CD4-positive, alpha-beta T cell (primary cell): ENCODE measurements around the gene CEBPB. TPM values are rescaled to one million over a fixed set of nuclear protein-coding genes. Genes with fewer than 3 reads are reported as not detected.

Source experiments
- ATAC-seq: fragments of 200-7000 bp; cut with Tn5 transposase; one replicate; pipeline ENCODE4 v1.10.0; 2022; ENCODE audit warnings: mild to moderate bottlenecking; ENCODE audit not compliant: poor library complexity
- CTCF ChIA-PET: fragments of 350-600 bp; sonication (Branson Sonifier 250); formaldehyde crosslinking; loops from one replicate; lab custom pipeline; 2021; ENCODE audit warnings: antibody characterized with exemption, inconsistent platforms; lab: Charles Lee
- POLR2A ChIA-PET: fragments of 350-600 bp; sonication (Branson Sonifier 250); formaldehyde crosslinking; loops from one replicate; lab custom pipeline; 2021; ENCODE audit warnings: antibody characterized with exemption, inconsistent platforms; lab: Charles Lee
- DNase-seq, 14 experiments: peaks; one replicate each; pipeline ENCODE4 v3.0.0-alpha.2; 2013 to 2020; ENCODE audit warnings: mixed read lengths in 2 of 14
- H3K27ac ChIP-seq, 2 donors: one replicate each; pipeline versions ENCODE4 v1.5.1 to v1.7.0; 2013; ENCODE audit warnings: low read length in 2 of 2, low read depth in 1 of 2, mild to moderate bottlenecking in 1 of 2
- H3K27me3 ChIP-seq, 2 experiments: 1 replicate in 1 of 2; 2 replicates in 1 of 2; pipeline versions ENCODE4 v1.6.1 to v1.7.0; 2013; ENCODE audit warnings: low read length in 2 of 2, control low read depth in 1 of 2, mild to moderate bottlenecking in 1 of 2, moderate library complexity in 1 of 2; ENCODE audit not compliant: insufficient read depth in 2 of 2, control insufficient read depth in 1 of 2
- H3K36me3 ChIP-seq: one replicate; pipeline ENCODE4 v1.6.1; 2013; ENCODE audit warnings: low read length, control low read depth; ENCODE audit not compliant: insufficient read depth
- H3K4me1 ChIP-seq: one replicate; pipeline ENCODE4 v1.6.1; 2013; ENCODE audit warnings: low read length, control low read depth; ENCODE audit not compliant: insufficient read depth
- H3K4me3 ChIP-seq: one replicate; pipeline ENCODE4 v1.5.1; 2013; ENCODE audit warnings: mild to moderate bottlenecking, low read length, moderate library complexity
- H3K9me3 ChIP-seq, 2 experiments: 1 replicate in 1 of 2; 2 replicates in 1 of 2; pipeline versions ENCODE4 v1.6.1 to v1.7.0; 2013; ENCODE audit warnings: low read length in 2 of 2, mild to moderate bottlenecking in 2 of 2, control low read depth in 1 of 2, moderate library complexity in 1 of 2; ENCODE audit not compliant: control insufficient read depth in 1 of 2, insufficient read depth in 1 of 2
- H3K27ac Mint-ChIP-seq: one replicate; pipeline ENCODE4 v1.8.0; 2020; ENCODE audit warnings: mixed read lengths
- H3K27me3 Mint-ChIP-seq: one replicate; pipeline ENCODE4 v1.8.0; 2021; ENCODE audit warnings: mixed read lengths
- H3K36me3 Mint-ChIP-seq: one replicate; pipeline ENCODE4 v1.8.0; 2021; ENCODE audit warnings: low read depth, mixed read lengths
- H3K4me1 Mint-ChIP-seq: one replicate; pipeline ENCODE4 v1.8.0; 2021; ENCODE audit warnings: low read depth, mixed read lengths
- H3K4me3 Mint-ChIP-seq: one replicate; pipeline ENCODE4 v1.8.0; 2020; ENCODE audit warnings: mild to moderate bottlenecking, mixed read lengths
- H3K9me3 Mint-ChIP-seq: one replicate; pipeline ENCODE4 v1.8.0; 2020; ENCODE audit warnings: mixed read lengths
- intact Hi-C, 2 experiments: fragments of 100-400 bp; cut with DNase I in 1 of 2; cut with micrococcal nuclease in 1 of 2; formaldehyde crosslinking; loops; one replicate each; pipeline versions ENCODE4 v1.15.1 to v1.9.0; 2023 to 2025; cut with DNase I, micrococcal nuclease
- total RNA-seq, 174 experiments: library from RNA in 2 of 174; stranded (reverse) in 2 of 174; gene quantifications; one replicate each; pipeline ENCODE4 v1.2.3 and lab custom pipeline; 2021 to 2026
- TF ChIP-seq, protein P1 (sequence below): fragments of 200-600 bp; IDR thresholded peaks from one replicate; pipeline ENCODE4 v1.8.0; 2022; ENCODE audit warnings: antibody characterized with exemption, mild to moderate bottlenecking

Gene CEBPB
- total RNA-seq, 2 experiments from 2014 or later = 40.7 to 43.9 TPM

GRCh38 chr20:50191544-50192363 is 1.1 kb downstream of the CEBPB start:
- Mint-ChIP-seq H3K4me3 (peak overlapping the region; percentile 100), H3K36me3 (peaks cover 10% of the 10 kb centered on the region), H3K9me3 (no peaks in the 10 kb centered on the region), H3K4me1 (peaks cover 21% of the 10 kb centered on the region), H3K27me3 (no peaks in the 10 kb centered on the region), H3K27ac (peak overlapping the region; percentile 98)
- H3K27me3 ChIP-seq = no peaks in the 10 kb centered on the region
- H3K9me3 ChIP-seq = no peaks in the 10 kb centered on the region
- peak overlapping the region; percentile 75 for H3K4me3 ChIP-seq
- H3K4me1 ChIP-seq = peaks cover 31% of the 10 kb centered on the region
- peak overlapping the region; percentile 52 to 72 for H3K27ac ChIP-seq
- ChIA-PET POLR2A (interaction anchor here (0.7 to 3.0 kb wide), 14 partner anchors 10 to 379 kb away, joined by 3 to 21 read pairs (median 4); partner anchors contain the start of genes PEDS1, PTPN1 and SLC9A8), CTCF (interaction anchor here (1.0 kb wide), 1 partner anchor 120 kb away, joined by 3 read pairs; no protein-coding TSS in a partner anchor)
- TF ChIP-seq, protein P1, sequence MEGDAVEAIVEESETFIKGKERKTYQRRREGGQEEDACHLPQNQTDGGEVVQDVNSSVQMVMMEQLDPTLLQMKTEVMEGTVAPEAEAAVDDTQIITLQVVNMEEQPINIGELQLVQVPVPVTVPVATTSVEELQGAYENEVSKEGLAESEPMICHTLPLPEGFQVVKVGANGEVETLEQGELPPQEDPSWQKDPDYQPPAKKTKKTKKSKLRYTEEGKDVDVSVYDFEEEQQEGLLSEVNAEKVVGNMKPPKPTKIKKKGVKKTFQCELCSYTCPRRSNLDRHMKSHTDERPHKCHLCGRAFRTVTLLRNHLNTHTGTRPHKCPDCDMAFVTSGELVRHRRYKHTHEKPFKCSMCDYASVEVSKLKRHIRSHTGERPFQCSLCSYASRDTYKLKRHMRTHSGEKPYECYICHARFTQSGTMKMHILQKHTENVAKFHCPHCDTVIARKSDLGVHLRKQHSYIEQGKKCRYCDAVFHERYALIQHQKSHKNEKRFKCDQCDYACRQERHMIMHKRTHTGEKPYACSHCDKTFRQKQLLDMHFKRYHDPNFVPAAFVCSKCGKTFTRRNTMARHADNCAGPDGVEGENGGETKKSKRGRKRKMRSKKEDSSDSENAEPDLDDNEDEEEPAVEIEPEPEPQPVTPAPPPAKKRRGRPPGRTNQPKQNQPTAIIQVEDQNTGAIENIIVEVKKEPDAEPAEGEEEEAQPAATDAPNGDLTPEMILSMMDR = peak; percentile 44
- peaks cover 8% of the 10 kb centered on the region for H3K36me3 ChIP-seq
- ATAC-seq = peak; percentile 39
- intact Hi-C loops = loop anchor here in 1 of 2 experiments (5.0 to 10.0 kb wide), 2 partner anchors 196 to 743 kb away; partner anchors contain the start of gene ADNP
- peak; percentile 33 to 81 (median 50) for DNase-seq

- H3K27me3 Mint-ChIP-seq = no peaks in the 10 kb centered on the region
- peaks cover 10% of the 10 kb centered on the region for H3K36me3 Mint-ChIP-seq
- peaks cover 31% of the 10 kb centered on the region for H3K4me1 ChIP-seq
- CTCF ChIA-PET = no interaction called here
- peak overlapping the region; percentile 75 for H3K4me3 ChIP-seq
- POLR2A ChIA-PET = interaction anchor here (0.7 to 3.0 kb wide), 5 partner anchors 39 to 318 kb away, joined by 3 to 21 read pairs (median 7); partner anchors contain the start of genes PEDS1 and PTPN1
- peak overlapping the region; percentile 98 for H3K27ac Mint-ChIP-seq
- TF ChIP-seq, protein P1 = no peak
- no peaks in the 10 kb centered on the region for H3K9me3 ChIP-seq
- no peaks in the 10 kb centered on the region for H3K27me3 ChIP-seq
- peaks cover 21% of the 10 kb centered on the region for H3K4me1 Mint-ChIP-seq
- H3K9me3 Mint-ChIP-seq = no peaks in the 10 kb centered on the region
- peak; percentile 61 to 90 (median 73) for DNase-seq
- H3K27ac ChIP-seq = no peak overlapping the region
- H3K36me3 ChIP-seq = peaks cover 8% of the 10 kb centered on the region
- peak overlapping the region; percentile 100 for H3K4me3 Mint-ChIP-seq
- intact Hi-C loops = loop anchor here in 1 of 2 experiments (5.0 to 10.0 kb wide), 2 partner anchors 195 to 742 kb away; partner anchors contain the start of gene ADNP
- ATAC-seq = peak; percentile 67
Observed at GRCh38 chr20:50192364-50193198, 2.0 kb downstream of the CEBPB start.

DNA sequence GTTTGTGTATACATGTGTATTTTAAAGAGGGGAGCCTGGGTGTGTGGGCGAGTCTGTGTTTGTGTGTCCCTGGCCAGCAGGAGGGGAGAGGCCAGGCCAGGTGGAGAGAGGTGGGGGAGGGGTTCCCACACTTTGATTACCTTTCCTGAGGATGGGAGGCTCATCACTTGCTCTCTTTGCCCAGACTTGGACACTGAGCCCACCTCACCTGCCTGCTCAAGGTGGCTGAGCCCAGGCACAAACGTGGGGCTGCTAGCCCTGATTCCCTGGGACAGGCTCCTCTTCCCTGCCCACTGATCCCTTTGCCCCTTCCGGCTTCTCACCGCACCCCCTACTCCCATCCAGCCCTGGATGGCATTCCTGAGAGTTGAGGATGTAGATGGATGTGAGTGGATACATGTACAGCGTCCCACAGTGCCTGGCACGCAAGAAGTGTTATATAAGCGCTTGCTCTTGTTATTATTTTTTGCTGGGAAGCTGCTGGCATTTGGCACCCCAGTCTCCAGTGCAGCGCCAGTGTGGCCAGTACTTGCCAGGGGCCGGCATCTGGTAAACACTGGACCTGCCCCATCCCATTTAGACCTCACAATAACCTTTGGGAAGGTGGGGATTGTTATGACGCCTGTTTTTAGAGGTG is 2.7 kb downstream of the CEBPB start:
- Histone ChIP-seq H3K9me3 (no peaks in the 10 kb centered on the region), H3K27ac (no peak overlapping the region), H3K27me3 (no peaks in the 10 kb centered on the region), H3K4me1 (peaks cover 31% of the 10 kb centered on the region), H3K4me3 (peak overlapping the region; percentile 75), H3K36me3 (peaks cover 8% of the 10 kb centered on the region)
- Mint-ChIP-seq H3K9me3 (no peaks in the 10 kb centered on the region), H3K4me3 (peak overlapping the region; percentile 100), H3K36me3 (peaks cover 10% of the 10 kb centered on the region), H3K4me1 (peaks cover 21% of the 10 kb centered on the region), H3K27me3 (no peaks in the 10 kb centered on the region), H3K27ac (peak overlapping the region; percentile 98)
- ATAC-seq (no peak), DNase-seq (no peak)
- intact Hi-C loops = loop anchor here in 1 of 2 experiments (5.0 to 10.0 kb wide), 2 partner anchors 194 to 741 kb away; partner anchors contain the start of gene ADNP
- TF ChIP-seq, protein P1 = no peak
- ChIA-PET POLR2A (no interaction called here), CTCF (no interaction called here)
